ENCODE data around the gene DAZAP1.

Gene DAZAP1

GRCh38 chr19:1459479-1459878, 52.1 kb downstream of the DAZAP1 start:
- DNase-seq (ENCODE audit: low read depth) = no peak

- no peak for DNase-seq (ENCODE audit: low read depth)
Measured at GRCh38 chr19:1460033-1460995, 52.9 kb downstream of the DAZAP1 start.

- DNase-seq (ENCODE audit: low read depth) = no peak
Measured at GRCh38 chr19:1461862-1462261, 54.5 kb downstream of the DAZAP1 start.

- DNase-seq (ENCODE audit: low read depth) = no peak
Measured at GRCh38 chr19:1465191-1466016, 58.0 kb downstream of the DAZAP1 start.

GRCh38 chr19:1466018-1466460, 58.7 kb downstream of the DAZAP1 start:
- DNase-seq (ENCODE audit: low read depth) = no peak

- DNase-seq (ENCODE audit: low read depth) = no peak
Measured at GRCh38 chr19:1466461-1467214, 59.3 kb downstream of the DAZAP1 start.

GRCh38 chr19:1467215-1467489, 59.8 kb downstream of the DAZAP1 start:
- DNase-seq (ENCODE audit: low read depth) = no peak

GRCh38 chr19:1467490-1468273, 60.3 kb downstream of the DAZAP1 start:
- no peak for DNase-seq (ENCODE audit: low read depth)

GRCh38 chr19:1468274-1468820, 61.0 kb downstream of the DAZAP1 start:
- no peak for DNase-seq (ENCODE audit: low read depth)

- no peak for DNase-seq (ENCODE audit: low read depth)
Measured at GRCh38 chr19:1468821-1469254, 61.5 kb downstream of the DAZAP1 start.

- no peak for DNase-seq (ENCODE audit: low read depth)
Measured at GRCh38 chr19:1469255-1470054, 62.1 kb downstream of the DAZAP1 start.

- DNase-seq (ENCODE audit: low read depth) = no peak
Measured at GRCh38 chr19:1470055-1470304, 62.6 kb downstream of the DAZAP1 start.

- DNase-seq (ENCODE audit: low read depth) = no peak
Measured at GRCh38 chr19:1470305-1471009, 63.1 kb downstream of the DAZAP1 start.

- DNase-seq (ENCODE audit: low read depth) = no peak
Measured at GRCh38 chr19:1471010-1471514, 63.7 kb downstream of the DAZAP1 start.

GRCh38 chr19:1471515-1472160, 64.3 kb downstream of the DAZAP1 start:
- DNase-seq (ENCODE audit: low read depth) = no peak

GRCh38 chr19:1472231-1473084, 65.1 kb downstream of the DAZAP1 start:
- DNase-seq (ENCODE audit: low read depth) = no peak

GRCh38 chr19:1473085-1473851, 65.9 kb downstream of the DAZAP1 start:
- no peak for DNase-seq (ENCODE audit: low read depth)
